Measurements from ENCODE around the gene ABCC1. TPM values are rescaled to one million over a fixed set of nuclear protein-coding genes. Genes with fewer than 3 reads are reported as not detected.

The ABCC1 gene
- total RNA-seq, 2 experiments from 2014 or later: 64.5 to 67.6 TPM

DNA sequence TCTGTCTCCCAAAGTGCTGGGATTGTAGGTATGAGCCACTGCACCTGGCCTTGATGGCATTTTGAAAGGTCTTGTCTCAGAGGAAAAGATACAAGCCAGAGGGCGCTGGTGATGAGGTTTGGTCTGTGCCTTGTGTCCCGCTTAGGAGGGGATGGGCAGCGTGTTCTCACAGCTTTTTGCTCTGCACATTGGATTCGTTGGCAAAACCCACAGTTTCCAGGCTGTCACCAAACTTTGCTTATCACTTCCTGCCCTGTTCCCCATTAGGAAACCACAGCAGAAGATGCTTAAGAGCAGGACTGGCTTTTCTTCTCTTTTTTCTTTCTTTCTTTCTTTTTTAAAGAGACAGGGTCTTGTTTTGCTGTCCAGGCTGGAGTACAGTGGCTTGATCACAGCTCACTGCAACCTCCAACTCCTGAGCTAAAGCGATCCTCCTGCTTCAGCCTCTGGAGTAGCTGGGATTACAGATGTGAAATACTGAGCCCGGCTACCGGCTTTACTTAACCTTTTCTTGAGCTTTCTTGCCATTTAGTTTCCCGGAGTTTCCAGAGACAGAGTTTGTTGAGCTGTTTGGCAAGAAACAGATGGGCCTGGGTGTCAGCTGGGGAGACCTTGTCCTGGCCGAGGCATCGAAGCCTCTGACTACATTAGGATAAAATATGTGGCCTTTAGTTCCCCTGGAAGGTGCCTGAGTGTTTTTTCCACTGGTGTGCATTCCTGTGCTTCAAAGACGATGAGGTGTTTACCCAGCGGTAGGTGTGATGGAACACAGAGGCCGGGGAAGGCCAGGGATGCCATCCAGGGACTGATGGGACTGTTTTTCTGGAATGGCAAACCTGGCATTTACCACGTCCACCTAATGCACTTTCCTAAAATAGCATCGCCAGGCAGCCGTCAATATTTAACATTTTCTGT is 112.9 kb downstream of the ABCC1 start:
- TF ChIP-seq, protein P1, sequence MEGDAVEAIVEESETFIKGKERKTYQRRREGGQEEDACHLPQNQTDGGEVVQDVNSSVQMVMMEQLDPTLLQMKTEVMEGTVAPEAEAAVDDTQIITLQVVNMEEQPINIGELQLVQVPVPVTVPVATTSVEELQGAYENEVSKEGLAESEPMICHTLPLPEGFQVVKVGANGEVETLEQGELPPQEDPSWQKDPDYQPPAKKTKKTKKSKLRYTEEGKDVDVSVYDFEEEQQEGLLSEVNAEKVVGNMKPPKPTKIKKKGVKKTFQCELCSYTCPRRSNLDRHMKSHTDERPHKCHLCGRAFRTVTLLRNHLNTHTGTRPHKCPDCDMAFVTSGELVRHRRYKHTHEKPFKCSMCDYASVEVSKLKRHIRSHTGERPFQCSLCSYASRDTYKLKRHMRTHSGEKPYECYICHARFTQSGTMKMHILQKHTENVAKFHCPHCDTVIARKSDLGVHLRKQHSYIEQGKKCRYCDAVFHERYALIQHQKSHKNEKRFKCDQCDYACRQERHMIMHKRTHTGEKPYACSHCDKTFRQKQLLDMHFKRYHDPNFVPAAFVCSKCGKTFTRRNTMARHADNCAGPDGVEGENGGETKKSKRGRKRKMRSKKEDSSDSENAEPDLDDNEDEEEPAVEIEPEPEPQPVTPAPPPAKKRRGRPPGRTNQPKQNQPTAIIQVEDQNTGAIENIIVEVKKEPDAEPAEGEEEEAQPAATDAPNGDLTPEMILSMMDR (IDR thresholded peaks at IDR 0.05): no peak
- ChIA-PET CTCF (interaction anchor here (0.7 to 1.3 kb wide), 3 partner anchors 11 to 190 kb away, joined by 3 read pairs; no protein-coding TSS in a partner anchor), POLR2A (interaction anchor here (0.9 kb wide), 1 partner anchor 10 kb away, joined by 5 read pairs; no protein-coding TSS in a partner anchor)
- H3K9me3 Mint-ChIP-seq: no peaks in the 10 kb centered on the region
- peaks cover 44% of the 10 kb centered on the region for H3K36me3 Mint-ChIP-seq (ENCODE audit: low read depth)
- no peak overlapping the region for H3K4me3 Mint-ChIP-seq
- ATAC-seq (peak; percentile 49), DNase-seq (peak; percentile 44)
- intact Hi-C loops (cut with micrococcal nuclease): no loop called here
- peak overlapping the region; percentile 34 for H3K27ac Mint-ChIP-seq
- H3K27me3 Mint-ChIP-seq: no peaks in the 10 kb centered on the region
- H3K4me1 Mint-ChIP-seq (ENCODE audit: low read depth): peaks cover 19% of the 10 kb centered on the region

DNA sequence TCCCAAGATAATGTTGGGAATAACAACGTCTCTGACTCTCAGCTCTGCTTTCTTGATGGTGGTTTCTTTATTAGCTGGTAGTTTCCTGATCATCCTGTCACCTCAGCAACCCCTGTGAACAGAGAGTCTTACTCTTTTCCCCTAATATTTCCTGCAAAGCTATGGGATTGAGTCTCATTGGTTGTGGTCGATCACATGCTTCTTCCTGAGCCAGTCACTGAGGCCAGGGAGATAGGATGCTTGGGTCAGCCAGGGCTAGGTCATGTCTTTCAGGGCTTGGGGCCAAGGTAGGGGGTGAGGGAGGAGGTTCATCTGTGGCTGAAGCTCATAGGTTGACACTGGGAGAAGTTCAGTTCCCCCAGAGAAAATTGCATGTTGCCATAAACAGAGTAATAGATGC is 114.3 kb downstream of the ABCC1 start:
- H3K36me3 Mint-ChIP-seq (ENCODE audit: low read depth): peaks cover 43% of the 10 kb centered on the region
- peaks cover 19% of the 10 kb centered on the region for H3K4me1 Mint-ChIP-seq (ENCODE audit: low read depth)
- TF ChIP-seq, protein P1 (IDR thresholded peaks at IDR 0.05): no peak
- ATAC-seq: peak; percentile 13
- no peak for DNase-seq
- H3K9me3 Mint-ChIP-seq: no peaks in the 10 kb centered on the region
- H3K27me3 Mint-ChIP-seq: no peaks in the 10 kb centered on the region
- no peak overlapping the region for H3K4me3 Mint-ChIP-seq
- ChIA-PET POLR2A (interaction anchor here (1.2 kb wide), 1 partner anchor 12 kb away, joined by 3 read pairs; no protein-coding TSS in a partner anchor), CTCF (no interaction called here)
- peak overlapping the region; percentile 28 for H3K27ac Mint-ChIP-seq
- intact Hi-C loops (cut with micrococcal nuclease): no loop called here

DNA sequence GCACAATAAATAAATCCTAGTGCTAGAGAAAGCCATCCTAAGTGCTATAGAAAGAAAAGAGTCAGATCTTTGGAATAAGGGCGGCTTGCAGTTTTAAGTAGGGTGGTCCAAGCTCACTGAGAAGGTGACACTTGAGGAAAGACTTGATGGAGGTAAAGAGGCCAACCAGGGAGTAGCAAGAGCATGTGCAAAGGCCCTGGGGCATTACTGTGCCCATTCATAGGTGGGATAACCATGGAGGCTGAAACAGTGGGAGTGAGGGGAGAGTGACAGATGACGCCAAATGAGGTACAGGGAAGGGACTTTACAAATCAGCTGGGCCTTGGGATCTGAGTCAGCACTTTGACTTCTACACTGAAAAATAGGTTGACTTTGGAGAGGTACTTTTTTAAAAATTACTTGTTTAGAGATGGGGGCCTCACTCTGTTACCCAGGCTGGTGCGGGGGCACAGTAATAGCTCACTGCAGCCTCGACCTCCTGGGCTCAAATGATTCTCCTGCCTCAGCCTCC is 115.5 kb downstream of the ABCC1 start:
- TF ChIP-seq, protein P1 (IDR thresholded peaks at IDR 0.05): no peak
- intact Hi-C loops (cut with micrococcal nuclease): no loop called here
- POLR2A ChIA-PET: no interaction called here
- no peak overlapping the region for H3K27ac Mint-ChIP-seq
- no peak overlapping the region for H3K4me3 Mint-ChIP-seq
- no peaks in the 10 kb centered on the region for H3K27me3 Mint-ChIP-seq
- H3K36me3 Mint-ChIP-seq (ENCODE audit: low read depth): peaks cover 38% of the 10 kb centered on the region
- ATAC-seq: no peak
- no peaks in the 10 kb centered on the region for H3K9me3 Mint-ChIP-seq
- no peak for DNase-seq
- peaks cover 19% of the 10 kb centered on the region for H3K4me1 Mint-ChIP-seq (ENCODE audit: low read depth)
- CTCF ChIA-PET: no interaction called here

DNA sequence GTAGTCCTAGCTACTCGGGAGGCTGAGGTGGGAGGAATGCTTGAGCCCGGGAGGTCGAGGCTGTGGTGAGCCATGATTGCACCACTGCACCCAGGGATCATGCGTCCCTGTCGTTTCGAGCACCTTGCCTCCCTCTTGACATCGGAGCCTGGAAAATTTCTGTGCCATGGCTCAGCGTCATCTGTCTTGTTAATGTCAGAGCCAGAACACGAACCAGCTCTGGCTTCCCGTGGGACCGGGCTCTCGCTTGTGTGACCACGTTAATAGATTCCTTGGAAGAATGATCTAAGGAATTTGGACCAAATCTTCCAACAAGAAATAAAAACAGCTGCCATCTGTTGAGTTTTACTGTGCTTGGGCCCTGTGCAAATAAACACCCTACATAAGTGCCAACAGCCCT is 117.7 kb downstream of the ABCC1 start:
- Mint-ChIP-seq H3K27ac (no peak overlapping the region), H3K4me1 (ENCODE audit: low read depth) (peaks cover 4% of the 10 kb centered on the region), H3K27me3 (no peaks in the 10 kb centered on the region), H3K4me3 (no peak overlapping the region), H3K9me3 (no peaks in the 10 kb centered on the region), H3K36me3 (ENCODE audit: low read depth) (peaks cover 28% of the 10 kb centered on the region)
- POLR2A ChIA-PET: no interaction called here
- TF ChIP-seq, protein P1 (IDR thresholded peaks at IDR 0.05): no peak
- CTCF ChIA-PET: no interaction called here
- intact Hi-C loops (cut with micrococcal nuclease): no loop called here
- ATAC-seq (no peak), DNase-seq (no peak)

Data from activated CD8-positive, alpha-beta T cell treated with anti-CD3 and anti-CD28 coated beads for 36 hours (primary cell).